Body of pancreas (tissue), 4 donors: ENCODE data around the gene PTPRQ. TPM values are rescaled to one million over a fixed set of nuclear protein-coding genes. Genes with fewer than 3 reads are reported as not detected.

Experiments used
- ATAC-seq: fragments of 150-250 bp; one replicate; pipeline ENCODE4 v1.9.1; 2016
- DNase-seq, 4 donors: peaks; one replicate each; pipeline ENCODE4 v3.0.0-alpha.2; 2019
- H3K27ac ChIP-seq, 4 donors: fragments of 200-600 bp; sonication (generic); 1 replicate in 3 of 4; 2 replicates in 1 of 4; pipeline versions ENCODE4 v1.5.1 to v1.6.1; 2016 to 2019; ENCODE audit warnings: mild to moderate bottlenecking in 1 of 4, mixed read lengths in 1 of 4, moderate library complexity in 1 of 4
- H3K27me3 ChIP-seq, 2 donors: fragments of 200-600 bp; sonication (generic); one replicate each; pipeline ENCODE4 v1.6.0; 2016; ENCODE audit warnings: mild to moderate bottlenecking in 1 of 2
- H3K36me3 ChIP-seq, 2 donors: fragments of 200-600 bp; sonication (generic); replicated peaks in 1 of 2; 2 replicates each; pipeline ENCODE4 v1.5.1; 2016; ENCODE audit warnings: low read depth in 2 of 2; ENCODE audit not compliant: insufficient read depth in 1 of 2
- H3K4me1 ChIP-seq: fragments of 200-600 bp; sonication (generic); one replicate; pipeline ENCODE4 v1.6.0; 2016
- H3K4me3 ChIP-seq, 2 donors: fragments of 200-600 bp; sonication (generic); 1 replicate in 1 of 2; 2 replicates in 1 of 2; pipeline ENCODE4 v1.5.1; 2016 to 2019
- H3K9me3 ChIP-seq, 3 donors: fragments of 200-600 bp; sonication (generic); 1 replicate in 2 of 3; 2 replicates in 1 of 3; pipeline ENCODE4 v1.5.1; 2016
- POLR2A ChIP-seq, 3 donors: fragments of 450-650 bp; IDR thresholded peaks; one replicate each; pipeline ENCODE4 v1.6.1; 2016; ENCODE audit warnings: antibody characterized with exemption in 3 of 3, mild to moderate bottlenecking in 2 of 3
- WGBS, 2 donors: methylation state at CpG; one replicate each; pipeline ENCODE4 v1.1.5; 2017; 5-methylcytosine and 5-hydroxymethylcytosine counted together
- intact Hi-C: fragments of 100-400 bp; cut with DNase I; formaldehyde crosslinking; loops from one replicate; pipeline ENCODE4 v1.15.1; 2023
- total RNA-seq, 2 donors: library from RNA; depleted of rRNA; stranded (reverse); fragments of >200 nt; gene quantifications; one replicate each; pipeline ENCODE4 v1.1.0, GENCODE V29; 2016
- TF ChIP-seq, protein P1 (sequence below), 7 experiments: fragments of 450-650 bp in 4 of 7; fragments of 200-600 bp in 3 of 7; sonication (generic) in 3 of 7; IDR thresholded peaks; one replicate each; pipeline ENCODE4 v1.5.1; 2016 to 2019; ENCODE audit warnings: antibody characterized with exemption in 7 of 7

PTPRQ gene
- total RNA-seq, 2 donors from 2014 or later = 0.52 to 0.66 TPM

DNA sequence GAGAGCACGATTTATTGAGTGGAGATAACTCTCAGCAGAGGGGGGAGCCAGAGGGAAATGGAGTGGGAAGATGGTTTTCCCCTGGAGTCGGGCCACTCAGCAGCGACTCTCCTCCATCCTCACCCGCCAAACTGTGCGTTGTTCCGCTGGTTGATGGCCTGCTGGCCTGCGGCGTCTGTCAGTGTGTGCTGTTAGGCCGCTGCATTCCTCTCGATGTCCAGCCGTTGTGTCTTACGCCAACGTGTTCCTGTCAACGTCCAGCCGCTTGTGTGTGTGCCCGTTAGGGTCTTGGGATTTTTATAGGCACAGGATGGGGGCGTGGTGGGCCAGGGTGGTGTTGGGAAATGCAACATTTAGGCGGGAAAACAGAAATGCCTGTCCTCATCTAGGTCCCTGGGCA, 69.2 kb downstream of the PTPRQ start:
- H3K4me3 ChIP-seq = no peak overlapping the region
- no peaks in the 10 kb centered on the region for H3K27me3 ChIP-seq
- ATAC-seq = no peak
- H3K36me3 ChIP-seq = no peaks in the 10 kb centered on the region
- H3K27ac ChIP-seq = no peak overlapping the region
- 27 to 56% methylated on average over 18 of the region's 18 CpGs for WGBS, 2 donors
- TF ChIP-seq, protein P1, sequence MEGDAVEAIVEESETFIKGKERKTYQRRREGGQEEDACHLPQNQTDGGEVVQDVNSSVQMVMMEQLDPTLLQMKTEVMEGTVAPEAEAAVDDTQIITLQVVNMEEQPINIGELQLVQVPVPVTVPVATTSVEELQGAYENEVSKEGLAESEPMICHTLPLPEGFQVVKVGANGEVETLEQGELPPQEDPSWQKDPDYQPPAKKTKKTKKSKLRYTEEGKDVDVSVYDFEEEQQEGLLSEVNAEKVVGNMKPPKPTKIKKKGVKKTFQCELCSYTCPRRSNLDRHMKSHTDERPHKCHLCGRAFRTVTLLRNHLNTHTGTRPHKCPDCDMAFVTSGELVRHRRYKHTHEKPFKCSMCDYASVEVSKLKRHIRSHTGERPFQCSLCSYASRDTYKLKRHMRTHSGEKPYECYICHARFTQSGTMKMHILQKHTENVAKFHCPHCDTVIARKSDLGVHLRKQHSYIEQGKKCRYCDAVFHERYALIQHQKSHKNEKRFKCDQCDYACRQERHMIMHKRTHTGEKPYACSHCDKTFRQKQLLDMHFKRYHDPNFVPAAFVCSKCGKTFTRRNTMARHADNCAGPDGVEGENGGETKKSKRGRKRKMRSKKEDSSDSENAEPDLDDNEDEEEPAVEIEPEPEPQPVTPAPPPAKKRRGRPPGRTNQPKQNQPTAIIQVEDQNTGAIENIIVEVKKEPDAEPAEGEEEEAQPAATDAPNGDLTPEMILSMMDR (IDR thresholded peaks at IDR 0.05) = no peak
- TF ChIP-seq POLR2A (IDR thresholded peaks at IDR 0.05) = no peak
- H3K4me1 ChIP-seq = no peaks in the 10 kb centered on the region
- intact Hi-C loops = no loop called here
- DNase-seq = no peak
- H3K9me3 ChIP-seq = peaks cover 0 to 3% (median 0%) of the 10 kb centered on the region in 3 donors

DNA sequence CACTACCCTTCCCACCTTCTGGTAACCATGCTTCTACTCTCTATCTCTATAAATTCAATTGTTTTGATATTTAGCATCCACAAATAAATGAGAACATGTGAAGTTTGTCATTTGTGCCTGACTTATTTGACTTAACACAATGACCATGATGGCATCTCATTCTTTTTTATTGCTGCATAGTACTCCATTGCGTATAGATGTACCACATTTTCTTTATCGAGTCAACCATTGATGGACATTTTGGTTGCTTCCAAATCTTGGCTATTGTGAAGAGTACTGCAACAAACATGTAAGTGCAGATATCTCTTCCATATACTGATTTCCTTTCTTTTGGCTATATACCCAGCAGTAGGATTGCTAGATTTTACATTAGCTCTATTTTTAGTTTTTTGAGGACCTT, 73.6 kb downstream of the PTPRQ start:
- ATAC-seq = no peak
- no peak overlapping the region for H3K4me3 ChIP-seq
- TF ChIP-seq, protein P1 (IDR thresholded peaks at IDR 0.05) = no peak
- TF ChIP-seq POLR2A (IDR thresholded peaks at IDR 0.05) = no peak
- no peaks in the 10 kb centered on the region for H3K36me3 ChIP-seq
- no peaks in the 10 kb centered on the region for H3K4me1 ChIP-seq
- 81 to 87% methylated on average over 2 of the region's 2 CpGs for WGBS, 2 donors
- H3K27ac ChIP-seq = no peak overlapping the region
- H3K9me3 ChIP-seq = peaks cover 0 to 3% (median 0%) of the 10 kb centered on the region in 3 donors
- intact Hi-C loops = no loop called here
- no peak for DNase-seq
- no peaks in the 10 kb centered on the region for H3K27me3 ChIP-seq

DNA sequence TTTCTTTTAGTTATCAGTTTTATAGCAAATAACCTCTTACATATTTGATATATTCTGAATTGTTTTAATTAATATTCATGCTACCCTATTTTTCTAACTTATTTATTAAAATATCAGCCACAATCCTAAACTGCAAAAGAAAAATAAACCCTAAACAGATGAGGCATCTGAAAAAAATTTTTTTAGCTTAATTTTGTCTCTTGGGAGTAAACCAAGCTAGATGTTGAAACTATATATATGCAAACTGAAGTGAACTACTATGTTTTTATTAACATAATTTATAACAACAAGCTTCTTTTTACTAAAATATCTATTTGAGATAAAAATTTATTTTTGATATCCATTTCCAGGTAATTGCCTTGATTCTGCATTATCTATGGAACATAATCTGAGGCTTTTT, 87.6 kb downstream of the PTPRQ start:
- H3K36me3 ChIP-seq = no peaks in the 10 kb centered on the region
- intact Hi-C loops = no loop called here
- H3K27ac ChIP-seq = no peak overlapping the region
- TF ChIP-seq, protein P1 (IDR thresholded peaks at IDR 0.05) = no peak
- no peak for TF ChIP-seq POLR2A (IDR thresholded peaks at IDR 0.05)
- H3K27me3 ChIP-seq = no peaks in the 10 kb centered on the region
- H3K4me3 ChIP-seq = no peak overlapping the region
- DNase-seq = no peak
- H3K9me3 ChIP-seq = no peaks in the 10 kb centered on the region
- no peaks in the 10 kb centered on the region for H3K4me1 ChIP-seq
- no peak for ATAC-seq

DNA sequence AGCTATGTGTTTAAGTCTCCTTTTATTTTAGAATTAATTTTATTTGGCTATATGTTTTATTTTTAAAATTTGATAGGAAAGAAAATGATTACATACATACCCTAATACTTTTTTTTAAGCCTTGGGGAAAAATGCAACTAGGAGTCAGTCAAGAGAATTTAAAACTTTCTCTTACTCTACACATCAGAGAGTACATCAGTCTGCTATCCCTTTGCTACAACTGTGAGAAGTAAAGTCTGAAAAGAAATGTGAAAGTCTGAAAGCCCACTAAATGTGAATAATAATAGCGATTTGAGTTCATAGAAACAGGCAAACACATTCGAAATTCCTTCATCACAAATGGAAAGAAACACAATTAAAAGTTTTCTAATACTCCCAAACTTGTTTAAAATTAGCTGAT, 95.0 kb downstream of the PTPRQ start:
- no peaks in the 10 kb centered on the region for H3K27me3 ChIP-seq
- WGBS, 2 donors = 9 to 22% methylated on average over 2 of the region's 2 CpGs
- no peaks in the 10 kb centered on the region for H3K9me3 ChIP-seq
- intact Hi-C loops = no loop called here
- no peak overlapping the region for H3K27ac ChIP-seq
- no peak for ATAC-seq
- H3K36me3 ChIP-seq = no peaks in the 10 kb centered on the region
- DNase-seq = no peak
- no peaks in the 10 kb centered on the region for H3K4me1 ChIP-seq
- H3K4me3 ChIP-seq = no peak overlapping the region
- TF ChIP-seq POLR2A (IDR thresholded peaks at IDR 0.05) = no peak
- TF ChIP-seq, protein P1 (IDR thresholded peaks at IDR 0.05) = no peak

DNA sequence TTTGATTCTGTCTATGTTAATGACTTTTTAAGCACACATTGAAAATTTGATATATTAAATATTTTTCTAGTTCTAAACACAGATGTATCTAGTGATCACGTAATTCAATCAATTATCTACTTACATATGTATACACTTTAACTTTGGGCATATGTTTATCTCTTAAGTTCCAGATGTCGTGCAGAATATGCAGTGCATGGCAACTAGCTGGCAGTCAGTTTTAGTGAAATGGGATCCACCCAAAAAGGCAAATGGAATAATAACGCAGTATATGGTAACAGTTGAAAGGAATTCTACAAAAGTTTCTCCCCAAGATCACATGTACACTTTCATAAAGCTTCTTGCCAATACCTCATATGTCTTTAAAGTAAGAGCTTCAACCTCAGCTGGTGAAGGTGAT, 105.3 kb downstream of the PTPRQ start:
- WGBS, 2 donors = 62 to 67% methylated on average over 3 of the region's 3 CpGs
- H3K4me1 ChIP-seq = no peaks in the 10 kb centered on the region
- intact Hi-C loops = no loop called here
- no peaks in the 10 kb centered on the region for H3K9me3 ChIP-seq
- no peaks in the 10 kb centered on the region for H3K27me3 ChIP-seq
- no peak for ATAC-seq
- TF ChIP-seq, protein P1 (IDR thresholded peaks at IDR 0.05) = no peak
- no peak for TF ChIP-seq POLR2A (IDR thresholded peaks at IDR 0.05)
- DNase-seq = no peak
- no peaks in the 10 kb centered on the region for H3K36me3 ChIP-seq
- H3K27ac ChIP-seq = no peak overlapping the region
- no peak overlapping the region for H3K4me3 ChIP-seq
